HS-27A (cell line): ENCODE data around the gene CCDC73.
A peak's percentile ranks its signal among the peaks of the same experiment; 100 is the strongest.

ENCODE experiments used
- DNase-seq: peaks from one replicate; pipeline ENCODE4 v3.0.0-alpha.2; 2012; ENCODE audit warnings: low read depth, missing footprints

The CCDC73 gene

DNA sequence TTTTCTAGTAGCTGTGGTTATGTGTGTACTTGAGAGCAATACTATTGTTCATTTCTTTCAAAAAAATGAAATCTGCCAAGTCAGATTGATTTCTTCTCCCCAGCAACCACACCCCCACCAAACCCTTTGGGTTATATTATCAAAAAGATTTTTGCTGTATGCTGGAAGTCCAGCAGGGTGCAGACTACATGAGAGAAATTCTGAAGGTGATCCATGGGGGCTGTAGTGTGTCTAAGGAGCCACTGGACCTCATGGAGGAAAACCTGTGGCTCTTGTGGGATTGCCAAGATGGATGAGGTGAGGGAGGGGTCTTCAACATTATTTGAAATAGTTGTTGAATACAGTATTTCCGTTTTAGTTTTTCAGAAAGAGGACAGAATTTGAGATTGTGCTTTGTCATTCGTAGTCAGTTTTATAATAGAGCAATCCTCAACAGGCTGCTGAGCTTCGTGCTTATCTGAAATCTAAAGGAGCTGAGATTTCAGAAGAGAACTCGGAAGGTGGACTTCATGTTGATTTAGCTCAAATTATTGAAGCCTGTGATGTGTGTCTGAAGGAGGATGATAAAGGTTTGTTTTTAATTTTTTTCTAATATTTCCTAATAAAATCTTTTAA is 207.8 kb downstream of the CCDC73 start:
- no peak for DNase-seq

DNA sequence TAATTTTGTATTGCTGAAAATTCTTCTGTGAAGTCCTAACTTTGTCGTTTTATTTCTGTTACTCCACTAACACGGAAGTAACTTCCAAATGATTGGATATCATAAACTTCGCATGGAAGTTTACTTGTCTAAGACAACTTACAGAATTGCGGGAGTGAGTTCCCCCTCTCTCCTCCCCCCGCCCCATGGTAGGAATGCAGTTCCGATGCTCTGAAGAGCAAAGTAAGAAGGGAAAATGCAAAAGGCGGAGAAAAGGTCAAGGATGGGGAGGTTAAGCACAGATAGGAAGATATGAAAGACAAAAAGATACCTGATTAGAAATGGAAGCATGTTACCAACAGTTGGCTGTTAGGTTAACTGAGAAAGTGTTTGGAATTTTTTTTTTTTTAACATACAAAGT is 209.5 kb downstream of the CCDC73 start:
- DNase-seq = no peak

DNA sequence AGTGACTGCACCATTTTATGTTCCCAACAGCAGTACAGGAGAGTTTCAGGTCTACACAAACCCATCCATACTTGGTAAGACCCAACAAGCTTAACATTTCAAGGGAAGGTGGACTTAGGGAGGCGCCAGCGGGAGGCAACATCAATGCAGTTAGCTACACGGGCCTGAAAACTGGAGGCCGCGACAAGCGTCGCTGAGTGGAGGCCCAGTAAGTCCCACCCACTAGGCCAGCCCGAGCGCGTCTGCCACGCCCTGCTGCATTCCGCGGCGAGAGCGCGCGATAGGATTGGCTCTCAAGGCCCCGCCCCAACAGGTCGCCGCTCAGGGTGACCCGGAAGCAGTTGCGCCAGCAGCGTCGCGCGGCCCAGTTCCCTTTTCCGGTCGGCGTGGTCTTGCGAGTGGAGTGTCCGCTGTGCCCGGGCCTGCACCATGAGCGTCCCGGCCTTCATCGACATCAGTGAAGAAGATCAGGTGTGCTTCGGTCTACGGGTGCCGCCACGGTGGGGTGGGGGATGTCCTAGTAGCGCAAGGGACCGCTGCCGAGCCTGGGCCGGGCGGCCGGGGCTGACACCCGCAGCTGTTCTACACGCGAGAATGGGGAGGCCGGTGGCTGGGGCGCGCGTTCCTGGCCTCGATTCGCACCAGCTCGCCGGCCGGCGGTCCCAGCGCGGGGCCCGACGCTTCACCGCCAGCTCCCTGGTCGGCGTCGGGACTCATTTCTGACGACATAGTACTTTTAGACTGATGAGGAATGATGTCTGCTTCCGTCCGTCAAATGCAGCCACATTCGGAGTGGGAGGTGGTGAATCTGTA is 210.8 kb downstream of the CCDC73 start, which contains the start of gene EIF3M:
EIF3M (plus strand) TSS at position 373 of the 813 bp plus-strand sequence; CDS start at position 430, 57 bp downstream.
- DNase-seq = peak; percentile 88

DNA sequence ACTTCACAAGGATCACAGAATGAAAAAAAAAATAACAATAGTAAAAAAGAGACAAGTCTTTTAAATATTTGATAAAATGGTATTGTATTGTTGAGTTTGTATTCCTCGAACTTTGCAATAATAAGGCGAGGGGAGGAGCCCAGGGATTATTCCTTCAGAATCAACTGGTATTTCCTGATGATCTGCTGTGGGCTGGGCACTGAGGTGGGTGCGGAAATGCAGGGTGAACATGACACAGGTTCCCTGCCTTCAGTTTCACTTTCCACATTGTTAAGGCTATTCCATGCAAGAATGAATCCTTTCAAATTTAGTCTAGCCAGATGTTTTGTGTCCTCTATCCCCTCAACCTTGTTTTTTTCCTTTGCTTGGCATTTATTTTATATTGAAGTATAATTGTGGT is 212.9 kb downstream of the CCDC73 start:
- DNase-seq = no peak

DNA sequence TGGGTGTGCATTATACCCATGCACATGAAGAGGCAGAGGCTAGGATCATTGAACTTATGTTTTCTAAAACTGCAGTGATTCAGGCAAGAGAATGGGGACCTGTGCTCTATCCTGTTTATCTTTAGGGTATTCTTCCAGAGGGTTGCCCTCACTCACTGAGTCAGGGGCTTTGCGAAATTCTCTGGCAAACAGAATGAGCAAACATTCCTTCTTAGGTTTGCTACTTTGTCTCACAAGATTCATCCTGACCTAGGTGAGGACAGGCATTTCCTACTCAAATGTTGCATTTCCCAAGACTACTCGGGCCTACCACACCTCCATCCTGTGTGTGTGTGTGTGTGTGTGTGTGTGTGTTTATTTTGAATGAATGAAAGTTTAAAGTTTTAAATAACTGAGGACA is 213.5 kb downstream of the CCDC73 start:
- no peak for DNase-seq

DNA sequence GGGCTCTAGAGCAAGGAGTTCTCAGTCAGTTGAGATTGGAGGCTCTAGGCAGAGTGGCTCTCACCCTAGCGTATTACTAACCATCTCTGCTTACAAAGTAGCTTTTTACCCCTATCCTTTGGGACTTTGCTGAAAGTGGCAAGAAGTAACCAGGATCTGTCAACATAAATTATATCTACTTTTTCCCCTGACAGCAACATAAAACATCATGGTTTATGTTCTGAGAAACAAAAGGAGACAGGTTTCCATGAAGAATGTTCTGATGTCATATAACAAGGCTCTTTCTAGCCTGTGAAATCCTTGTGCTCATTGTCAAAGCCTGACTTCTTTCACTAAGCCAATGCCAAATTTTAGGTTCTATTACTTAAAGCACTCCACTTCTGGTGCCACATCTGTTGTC is 218.0 kb downstream of the CCDC73 start:
- no peak for DNase-seq

DNA sequence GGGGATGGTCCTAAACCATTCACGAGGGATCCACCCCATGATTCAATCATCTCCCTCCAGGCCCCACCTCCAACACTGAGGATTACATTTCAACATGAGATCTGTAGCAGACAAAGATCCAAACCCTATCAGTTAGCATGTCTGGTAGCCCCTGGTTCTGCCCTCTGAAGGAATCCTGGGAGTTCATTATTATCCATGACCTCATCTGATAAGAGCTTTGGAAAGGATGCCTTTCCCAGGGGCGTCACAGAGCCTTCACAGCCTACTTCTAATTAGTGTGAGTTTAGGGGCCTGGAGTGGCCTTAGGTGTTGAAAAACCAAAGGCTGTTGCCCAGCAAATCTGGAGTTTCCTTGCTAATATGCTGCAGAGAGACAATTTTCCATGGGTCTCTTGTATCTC is 219.4 kb downstream of the CCDC73 start:
- no peak for DNase-seq

DNA sequence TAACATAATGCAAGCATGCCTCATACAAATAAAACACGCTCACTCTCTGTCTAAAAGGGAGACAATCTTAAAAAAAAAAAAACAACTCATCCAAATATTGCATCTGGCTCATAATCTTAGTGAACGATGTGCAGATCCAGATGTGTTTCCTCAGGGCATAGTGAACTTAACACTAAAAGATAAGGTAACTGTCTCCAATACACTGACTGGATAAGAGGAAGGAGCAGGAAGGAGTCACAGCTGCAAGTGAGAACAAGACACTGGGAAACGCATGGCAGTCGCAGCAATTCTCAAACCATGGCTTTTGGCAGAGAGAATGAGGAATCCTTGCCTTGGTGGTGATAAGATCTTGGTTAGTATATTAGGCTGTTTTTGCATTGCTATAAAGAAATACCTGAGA is 220.0 kb downstream of the CCDC73 start:
- no peak for DNase-seq

DNA sequence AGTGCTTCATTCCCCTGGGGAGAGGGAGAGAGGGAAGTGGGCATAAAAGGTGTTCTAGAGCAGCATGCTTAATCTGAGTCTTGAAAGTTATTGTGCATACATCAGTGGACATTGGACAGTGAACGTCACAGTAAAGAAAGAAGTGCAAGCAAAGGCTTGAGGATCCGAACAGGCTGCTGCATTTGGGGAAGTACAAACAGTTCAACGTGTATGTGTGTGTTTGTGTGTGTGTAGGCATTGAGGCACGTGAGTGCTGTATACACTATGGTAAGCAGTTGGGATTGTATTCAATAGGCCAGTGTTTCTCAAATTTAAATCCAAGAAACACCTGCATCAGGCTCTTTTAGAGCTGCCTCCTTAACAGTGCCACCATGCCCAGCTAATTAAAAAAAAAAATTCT is 221.2 kb downstream of the CCDC73 start:
- no peak for DNase-seq

DNA sequence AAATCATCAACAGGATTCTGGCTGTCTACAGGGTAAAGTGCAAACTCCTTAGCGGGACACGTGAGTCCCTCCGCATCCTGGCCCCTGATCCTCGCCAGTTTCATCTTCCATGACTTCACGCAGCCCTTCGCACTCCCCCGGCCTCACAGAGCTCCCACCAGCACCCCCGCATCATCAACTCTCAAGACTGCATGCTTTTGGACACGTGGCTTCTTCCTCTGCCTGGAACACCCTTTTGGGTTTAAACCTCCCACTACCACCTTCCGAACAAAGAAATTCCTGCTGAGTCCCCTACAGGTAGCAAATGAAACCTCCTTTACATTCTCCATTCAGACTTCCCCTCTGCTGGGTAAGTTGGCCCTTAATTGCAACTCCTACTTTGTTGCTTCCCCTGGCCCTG is 223.4 kb downstream of the CCDC73 start:
- DNase-seq = no peak

DNA sequence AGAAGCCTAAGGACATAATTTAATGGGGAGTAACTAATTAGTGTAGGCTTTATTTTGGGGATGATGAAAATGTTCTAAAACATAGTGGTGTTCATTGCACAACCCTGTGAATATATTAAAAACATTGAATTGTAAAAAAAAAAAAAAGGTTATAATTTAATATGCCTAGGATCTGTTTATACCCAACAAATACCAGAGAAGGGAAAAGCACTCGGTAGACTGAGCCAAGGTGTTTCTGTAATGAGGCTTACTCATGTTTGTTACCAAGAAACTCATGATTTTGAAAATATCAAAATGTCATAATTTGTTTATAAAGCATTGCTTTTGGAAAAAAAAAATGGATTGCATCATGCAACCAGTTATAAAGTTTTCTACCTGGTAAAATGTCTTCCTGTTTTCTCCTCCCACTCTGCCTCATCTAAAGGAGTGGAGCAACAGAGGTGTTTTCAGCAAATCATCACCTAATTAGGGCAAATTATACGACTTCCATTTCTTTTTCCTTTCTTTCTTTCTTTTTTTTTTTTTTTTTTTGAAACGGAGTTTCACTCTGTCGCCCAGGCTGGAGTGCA is 225.1 kb downstream of the CCDC73 start:
- DNase-seq = no peak

DNA sequence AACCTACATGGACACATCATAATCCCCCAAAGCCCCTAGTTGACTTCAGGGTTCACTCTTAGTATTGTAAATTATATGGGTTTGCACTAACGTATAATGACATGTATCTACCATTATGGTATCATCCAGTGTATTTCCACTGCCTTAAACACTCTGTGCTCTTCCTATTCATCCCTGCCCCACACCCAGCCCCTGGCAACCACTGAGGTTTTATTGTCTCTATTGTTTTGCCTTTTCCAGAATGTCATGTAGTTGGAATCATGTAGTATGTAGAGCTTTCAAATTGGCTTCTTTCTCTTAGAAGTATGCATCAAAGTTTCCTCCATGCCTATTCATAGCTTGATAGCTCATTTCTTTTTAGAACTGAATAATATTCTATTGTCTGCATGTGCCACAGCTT is 227.3 kb downstream of the CCDC73 start:
- DNase-seq = no peak

DNA sequence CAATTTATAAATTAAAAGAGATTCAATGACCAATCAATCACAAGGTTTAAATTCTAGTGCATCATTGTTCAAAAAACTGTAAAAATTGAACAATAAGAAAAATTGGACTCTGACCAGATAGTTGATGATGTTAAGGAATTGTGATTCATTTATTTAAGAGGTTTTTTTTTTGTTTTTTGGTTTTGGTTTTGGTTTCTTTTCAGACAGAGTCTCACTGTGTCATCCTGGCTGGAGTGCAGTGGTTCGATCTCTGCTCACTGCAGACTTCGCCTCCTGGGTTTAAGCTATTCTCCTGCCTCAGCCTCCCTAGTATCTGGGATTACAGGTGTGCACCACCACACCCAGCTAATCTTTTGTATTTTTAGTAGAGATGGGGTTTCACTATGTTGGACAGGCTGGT is 227.9 kb downstream of the CCDC73 start:
- DNase-seq = no peak

DNA sequence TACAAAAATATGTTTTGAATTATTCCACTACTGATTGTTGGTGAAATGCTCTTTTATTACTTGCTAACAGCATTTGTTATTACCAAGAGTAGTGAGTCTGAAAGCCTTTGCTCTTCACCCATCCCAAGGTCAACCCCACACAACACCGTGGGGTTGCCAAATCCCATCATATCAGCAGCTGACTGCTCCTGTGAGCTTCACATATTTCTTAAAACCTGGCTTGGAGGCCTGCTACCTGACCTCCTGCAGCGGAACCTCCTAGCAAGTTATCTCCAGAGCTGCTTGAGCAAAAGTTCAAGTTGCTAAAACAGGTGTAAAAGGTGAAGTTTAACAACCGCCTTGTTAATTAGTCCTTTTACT is 230.9 kb downstream of the CCDC73 start:
- no peak for DNase-seq

DNA sequence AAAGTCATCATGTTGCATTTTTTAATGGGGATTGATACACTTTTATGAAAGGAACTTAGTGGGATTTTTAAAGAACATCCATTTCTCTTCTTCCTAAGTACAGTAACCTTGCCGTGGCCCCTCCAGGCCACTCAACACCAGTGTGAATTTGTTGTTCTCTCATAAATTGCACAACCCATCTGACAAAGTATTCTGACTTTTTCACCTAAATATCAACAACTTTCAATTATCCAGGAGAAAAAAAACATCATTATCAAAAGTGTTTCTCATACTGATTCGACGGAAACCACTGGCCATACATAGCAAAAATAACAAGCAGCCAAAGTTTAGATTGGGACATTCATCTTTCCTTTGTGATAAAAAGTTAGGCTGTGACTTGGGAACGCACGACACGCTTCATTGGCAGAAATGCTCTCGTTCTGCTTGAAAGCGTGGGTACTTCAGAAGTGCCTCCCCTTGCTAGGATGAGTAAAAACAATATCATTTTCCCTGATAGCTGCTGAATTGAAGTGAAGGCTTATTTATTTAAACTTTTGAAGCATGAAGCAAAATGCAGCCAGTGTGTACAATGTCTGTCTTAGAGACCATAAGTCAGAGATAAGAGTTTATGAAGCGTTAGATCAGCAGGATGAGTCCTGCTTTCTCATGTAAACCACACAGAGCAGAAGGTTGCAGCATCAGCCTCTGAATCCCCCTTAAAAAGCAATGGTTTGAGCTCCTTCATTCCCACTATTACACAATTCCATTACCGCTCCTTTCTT is 231.4 kb downstream of the CCDC73 start:
- DNase-seq = no peak

DNA sequence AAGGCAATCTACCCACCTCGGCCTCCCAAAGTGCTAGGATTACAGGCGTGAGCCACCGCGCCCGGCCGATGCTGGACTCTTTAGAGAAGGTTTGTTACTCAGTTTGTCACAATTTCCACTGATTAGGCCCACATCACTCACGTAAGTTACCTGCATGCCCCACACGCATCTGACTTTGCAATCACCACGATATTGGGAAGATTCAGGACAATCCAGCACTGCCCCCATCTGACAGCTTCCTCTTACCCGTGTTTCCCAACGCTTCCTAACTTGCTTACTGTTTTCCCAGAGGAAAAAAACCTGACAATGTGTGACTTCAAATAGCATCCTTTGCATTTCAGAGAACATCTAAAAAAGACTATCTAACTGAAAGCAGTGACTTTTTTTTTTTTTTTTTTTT is 232.6 kb downstream of the CCDC73 start:
- DNase-seq = no peak

DNA sequence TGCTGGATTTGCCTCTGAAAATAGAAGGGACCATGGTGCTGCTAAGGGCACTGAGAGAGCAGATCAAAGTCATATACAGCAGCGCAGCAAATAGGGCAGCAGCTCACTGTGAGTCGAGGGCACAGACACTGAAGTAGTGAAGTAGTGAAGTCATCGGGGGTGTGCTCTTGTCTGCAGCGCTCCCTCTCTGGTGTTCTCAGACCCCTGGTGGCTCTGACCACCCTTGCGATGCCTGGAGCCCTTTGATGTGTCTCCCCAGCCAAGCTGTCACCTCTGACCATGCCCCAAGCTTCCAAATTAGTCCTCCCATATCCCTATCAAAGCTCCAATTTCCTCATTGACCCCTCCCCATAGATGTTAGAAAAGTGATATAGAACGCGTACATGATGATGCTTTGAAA is 238.6 kb downstream of the CCDC73 start:
- no peak for DNase-seq

DNA sequence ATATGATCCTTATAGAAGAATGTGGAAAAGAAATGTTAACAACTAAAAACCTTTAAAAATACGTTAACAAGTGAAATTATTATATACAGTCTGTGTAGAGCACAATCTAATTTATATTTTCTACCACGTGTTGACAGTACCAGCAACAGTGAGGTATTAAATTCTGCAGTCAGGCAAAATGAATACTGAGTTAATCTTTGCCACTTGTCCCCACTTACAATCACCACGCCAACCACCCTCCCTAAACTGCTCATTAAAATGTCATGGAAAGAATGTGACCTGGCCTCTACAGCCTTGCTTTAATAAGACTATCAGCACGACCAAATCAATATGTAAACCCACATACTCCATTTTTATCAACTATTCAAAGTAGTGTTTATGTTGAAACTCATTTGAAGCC is 239.4 kb downstream of the CCDC73 start:
- DNase-seq = no peak
